ENCODE results near the gene LRP11. TPM values are rescaled to one million over a fixed set of nuclear protein-coding genes. Genes with fewer than 3 reads are reported as not detected.

LRP11 gene
- total RNA-seq, 1 experiment from 2014 or later, result 14.8 TPM

DNA sequence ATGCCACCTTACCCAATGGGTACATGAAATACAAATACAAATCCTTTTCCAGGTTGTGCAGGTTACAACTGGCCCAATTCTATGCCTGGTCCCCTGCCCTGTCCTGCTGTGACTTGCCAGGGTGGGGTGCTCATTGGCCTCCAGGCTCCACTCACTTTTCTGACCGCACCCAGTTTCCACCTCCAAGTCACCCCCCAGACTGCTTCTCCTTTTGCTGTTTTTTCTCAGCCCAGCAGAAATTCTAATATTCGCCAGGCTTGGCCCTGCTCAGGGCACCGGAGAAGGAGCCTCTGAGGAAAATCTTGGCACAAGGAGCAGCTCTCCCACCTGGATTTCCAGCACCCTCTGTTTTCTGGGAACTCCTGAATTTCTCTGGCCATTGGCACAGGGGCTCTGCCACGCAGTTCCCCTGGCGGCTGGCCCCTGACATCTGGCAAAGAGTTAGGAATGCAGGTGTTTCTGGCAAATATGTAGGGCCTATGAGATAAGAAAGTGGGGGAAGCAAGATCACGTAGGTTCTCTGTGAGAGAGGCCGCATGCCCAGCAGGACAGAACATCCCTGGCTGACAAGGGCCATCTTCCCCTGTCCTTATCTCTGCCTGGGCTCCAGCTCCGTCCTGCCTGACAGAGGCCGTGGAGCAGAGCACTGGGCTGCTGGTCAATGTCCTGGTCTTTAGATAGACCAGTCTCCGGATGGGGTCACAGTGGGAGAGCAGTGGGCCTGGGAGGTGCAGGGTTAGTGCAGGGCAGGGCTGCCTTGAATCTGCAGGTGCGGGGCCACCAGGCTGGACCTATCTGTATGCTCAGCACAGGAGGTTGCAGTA, 36.7 kb upstream of the LRP11 start:
- Histone ChIP-seq H3K27ac (ENCODE audit: insufficient read length, low read depth, low read length) (no peak overlapping the region), H3K18ac (ENCODE audit: insufficient read length, low read depth, low read length) (no peak overlapping the region), H3K9me3 (ENCODE audit: control insufficient read depth, low read depth, low read length) (no peaks in the 10 kb centered on the region), H4K8ac (replicated peaks; ENCODE audit: insufficient read length, low read depth, low read length) (no peak overlapping the region), H4K5ac (ENCODE audit: insufficient read length, low read depth, low read length) (no peak overlapping the region), H3K56ac (ENCODE audit: insufficient read length, low read depth, low read length) (no peak overlapping the region), H3K4me1 (ENCODE audit: insufficient read depth, low read length) (no peaks in the 10 kb centered on the region), H3K23me2 (ENCODE audit: insufficient read length, low read depth, low read length, poor library complexity, severe bottlenecking) (no peaks in the 10 kb centered on the region), H3K79me2 (ENCODE audit: insufficient read depth, low read length) (no peaks in the 10 kb centered on the region), H2BK120ac (ENCODE audit: low read depth, low read length, poor library complexity, severe bottlenecking) (no peak overlapping the region), H2BK20ac (ENCODE audit: low read depth, low read length, poor library complexity, severe bottlenecking) (no peak overlapping the region), H3K23ac (ENCODE audit: insufficient read length, low read depth, low read length) (no peak overlapping the region), H2BK15ac (ENCODE audit: low read depth, low read length) (no peak overlapping the region), H4K20me1 (ENCODE audit: control insufficient read depth, insufficient read depth, insufficient read length) (no peaks in the 10 kb centered on the region), H2BK5ac (ENCODE audit: insufficient read length, low read length) (no peak overlapping the region), H3T11ph (ENCODE audit: low read length) (no peak overlapping the region), H2AFZ (ENCODE audit: low read length) (no peak overlapping the region), H3K9ac (ENCODE audit: extremely low read depth, insufficient read length, low read length) (no peak overlapping the region), H2AK5ac (ENCODE audit: insufficient read length, low read length) (no peak overlapping the region), H3K14ac (ENCODE audit: insufficient read depth, low read length) (no peak overlapping the region), H3K79me1 (ENCODE audit: insufficient read depth, low read depth, low read length, poor library complexity, severe bottlenecking) (no peaks in the 10 kb centered on the region), H2BK12ac (ENCODE audit: insufficient read length, low read depth, low read length) (no peak overlapping the region), H3K4ac (ENCODE audit: low read depth, low read length) (no peak overlapping the region), H4K91ac (ENCODE audit: insufficient read length, low read depth, low read length) (no peak overlapping the region), H3K4me2 (ENCODE audit: insufficient read depth, insufficient read length, low read length) (no peak overlapping the region), H3K27me3 (ENCODE audit: insufficient read depth, low read length) (no peaks in the 10 kb centered on the region; the same call in 1 of the 2 replicates)
- Mint-ChIP-seq H3K27ac (no peak overlapping the region), H3K27me3 (ENCODE audit: low read depth) (peaks cover 22% of the 10 kb centered on the region), H3K9me3 (no peaks in the 10 kb centered on the region), H3K4me3 (no peak overlapping the region), H3K4me1 (peaks cover 3 to 7% of the 10 kb centered on the region in 2 experiments; a peak in 2 of 4 replicates), H3K36me3 (ENCODE audit: insufficient read depth in 1 of 3, low read depth in 3 of 3) (peaks cover 0 to 2% (median 0%) of the 10 kb centered on the region in 3 experiments; a peak in 1 of 7 replicates)
- no peak for TF ChIP-seq CTCF (conservative IDR thresholded peaks at IDR 0.05)
- no peak for DNase-seq
- no CpG with 5 or more reads among the region's 11 CpGs for WGBS (ENCODE audit: extremely low coverage, insufficient read length, low lambda C conversion rate)

Data from H9 (cell line).